EH (cell line): ENCODE results near the gene DCBLD2.
A peak's percentile ranks its signal among the peaks of the same experiment; 100 is the strongest.

Experiments
- DNase-seq: peaks from one replicate; pipeline ENCODE4 v3.0.0-alpha.2; 2015; ENCODE audit warnings: low read depth

The DCBLD2 gene

GRCh38 chr3:98829246-98829832, 72.2 kb downstream of the DCBLD2 start:
- no peak for DNase-seq

GRCh38 chr3:98827221-98827920, 74.1 kb downstream of the DCBLD2 start:
- DNase-seq: no peak

- no peak for DNase-seq
Observed at GRCh38 chr3:98826126-98826525, 75.4 kb downstream of the DCBLD2 start.

GRCh38 chr3:98824256-98824655, 77.2 kb downstream of the DCBLD2 start:
- DNase-seq: peak; percentile 25

DNA sequence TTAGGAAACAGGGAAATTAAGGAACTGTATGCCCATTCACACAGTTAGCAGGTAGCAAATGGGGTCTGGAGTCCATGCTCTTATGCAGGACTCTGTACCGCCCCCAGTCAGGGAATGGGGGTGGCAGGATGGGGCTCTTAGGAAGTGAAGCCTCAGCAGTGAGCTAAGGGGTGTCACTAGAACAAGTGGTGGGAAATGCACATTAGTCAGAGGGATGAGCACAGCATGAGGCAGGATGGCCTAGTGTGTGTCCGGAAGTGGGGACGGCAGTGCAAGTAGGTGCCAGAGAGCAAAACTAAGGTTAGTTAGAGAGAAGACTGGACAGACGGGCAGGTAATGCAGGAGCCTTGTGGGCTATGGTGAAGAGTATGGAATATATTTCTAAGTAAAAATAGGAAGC, 77.7 kb downstream of the DCBLD2 start:
- peak; percentile 45 for DNase-seq

DNA sequence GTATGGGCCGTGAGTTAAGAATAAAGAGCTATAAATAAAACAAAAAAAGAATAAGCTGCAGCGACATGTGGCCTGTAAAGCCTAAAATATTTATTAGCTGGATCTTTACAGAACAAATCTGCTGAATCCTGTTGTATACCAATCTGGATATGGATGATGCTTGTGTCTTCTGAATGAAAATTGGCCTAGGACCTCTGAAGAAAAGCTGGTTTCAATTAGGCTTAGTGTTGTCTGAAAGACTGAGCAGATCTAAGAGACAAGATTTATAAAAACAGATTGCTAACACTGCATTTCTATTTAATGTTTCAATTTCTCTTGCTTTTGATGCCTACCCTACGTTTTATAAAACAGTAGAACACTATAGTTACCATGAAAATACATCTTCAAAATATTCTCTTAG, 80.4 kb downstream of the DCBLD2 start:
- DNase-seq: no peak

DNA sequence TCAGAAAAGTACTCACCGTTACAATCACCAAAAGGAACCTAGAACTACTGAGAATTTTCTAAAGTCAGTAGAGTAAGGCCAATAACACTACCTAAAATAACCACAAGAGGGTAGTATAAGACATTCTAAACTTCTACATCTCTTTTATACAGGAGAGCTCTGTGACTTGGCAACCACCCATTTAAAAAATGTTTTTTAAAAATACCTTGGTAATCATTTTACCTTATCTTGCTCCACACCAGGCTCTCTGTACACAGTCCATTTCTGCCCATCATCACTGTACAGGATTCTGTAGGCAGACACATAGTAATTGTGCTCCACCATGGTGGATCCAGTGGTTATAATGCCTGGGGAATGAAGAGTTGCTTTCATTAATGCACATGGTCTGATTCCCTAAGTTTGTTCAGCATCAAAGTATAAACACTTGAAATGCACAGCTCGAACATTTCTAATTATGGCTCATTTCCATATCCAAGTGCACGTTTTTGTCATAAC, 83.9 kb downstream of the DCBLD2 start:
- peak; percentile 68 for DNase-seq

DNA sequence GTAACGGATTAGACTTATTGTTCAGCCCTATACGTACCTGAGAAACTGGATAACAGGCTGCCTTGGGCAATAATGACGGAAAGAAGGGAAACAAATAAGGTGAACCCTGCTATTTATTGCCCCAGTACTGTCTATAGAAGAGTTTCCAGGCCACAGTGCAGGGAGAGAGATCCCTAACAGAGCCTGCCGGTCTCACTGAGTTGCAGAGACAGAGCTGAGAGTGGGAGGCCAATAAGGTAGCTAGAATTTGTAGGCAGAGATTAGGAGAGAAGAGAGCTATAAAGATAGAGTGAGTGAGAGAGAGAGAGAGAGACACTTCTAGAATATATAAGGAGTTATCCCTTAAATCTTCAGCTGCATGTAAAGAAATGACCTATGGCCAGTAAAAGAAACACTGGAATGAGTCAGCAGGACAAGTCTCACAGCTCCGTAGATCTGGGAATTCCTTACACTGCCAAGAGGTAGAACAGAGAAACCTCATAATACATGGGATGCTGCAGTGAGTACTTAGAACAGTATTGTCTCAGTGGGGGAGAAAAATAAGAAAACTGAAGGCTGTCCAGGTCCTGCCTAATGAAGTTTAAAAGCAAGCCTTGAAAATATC, 86.6 kb downstream of the DCBLD2 start:
- DNase-seq: peak; percentile 76

- peak; percentile 45 for DNase-seq
Observed at GRCh38 chr3:98812851-98813374, 88.6 kb downstream of the DCBLD2 start.

- DNase-seq: no peak
Observed at GRCh38 chr3:98811048-98811447, 90.4 kb downstream of the DCBLD2 start.

DNA sequence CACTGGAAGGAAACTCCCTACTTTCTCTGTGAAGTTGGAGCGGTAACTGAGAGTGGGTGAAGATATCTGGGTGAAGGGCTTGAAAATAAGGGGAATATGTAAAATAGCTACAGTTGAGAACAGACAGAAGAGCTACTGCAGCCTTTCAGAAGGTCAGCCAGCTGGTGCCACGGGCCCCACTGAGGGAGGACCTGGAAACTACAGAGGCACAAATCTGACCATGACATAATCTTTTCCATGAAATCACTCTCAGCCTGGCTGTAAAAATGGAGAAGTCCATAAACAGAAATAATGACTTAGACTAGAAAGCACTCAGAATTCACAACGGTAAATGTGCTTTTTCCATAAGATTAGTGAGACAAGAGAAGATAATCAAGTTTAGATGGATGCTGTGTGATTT, 91.9 kb downstream of the DCBLD2 start:
- no peak for DNase-seq

DNA sequence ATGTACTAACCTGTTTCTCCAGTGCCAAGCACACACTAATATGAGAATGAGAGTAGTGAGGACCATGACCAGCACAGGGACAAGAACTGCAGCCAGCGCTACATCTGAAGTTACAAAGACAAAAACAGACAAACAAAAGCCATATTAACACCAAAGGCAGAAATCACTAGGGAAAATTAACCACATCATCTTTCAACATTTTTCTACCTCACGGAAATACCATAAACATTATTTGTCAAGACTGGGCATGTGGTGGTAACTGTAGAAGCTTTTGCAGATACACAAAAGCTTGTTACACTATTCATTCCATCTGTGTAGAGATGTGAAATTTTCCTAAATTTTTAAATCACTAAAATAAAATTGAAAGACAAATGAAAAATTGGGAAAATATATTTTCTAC, 93.4 kb downstream of the DCBLD2 start:
- no peak for DNase-seq

GRCh38 chr3:98807561-98807960, 93.9 kb downstream of the DCBLD2 start:
- no peak for DNase-seq

GRCh38 chr3:98807011-98807410, 94.5 kb downstream of the DCBLD2 start:
- no peak for DNase-seq

DNA sequence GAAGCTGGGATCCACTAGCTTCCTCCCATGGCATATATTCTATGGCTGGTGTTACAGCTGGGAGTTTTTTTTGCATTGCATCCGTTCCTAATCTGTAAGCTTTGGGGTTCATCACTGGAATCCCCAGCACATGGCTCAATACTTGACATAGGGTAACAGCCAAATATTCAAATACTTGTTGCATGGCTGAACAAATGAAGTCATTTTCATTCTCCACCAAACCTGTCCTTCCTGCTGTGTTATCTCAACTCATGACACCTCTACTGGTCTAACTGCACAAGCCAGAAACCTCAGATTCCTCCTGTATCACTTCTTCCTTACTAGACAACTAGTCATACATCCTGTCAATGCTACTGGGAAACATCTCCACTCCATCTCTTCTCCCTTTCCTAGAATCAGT, 95.0 kb downstream of the DCBLD2 start:
- DNase-seq: no peak

- DNase-seq: no peak
Observed at GRCh38 chr3:98805571-98805970, 95.9 kb downstream of the DCBLD2 start.

- no peak for DNase-seq
Observed at GRCh38 chr3:98801043-98801747, 100.3 kb downstream of the DCBLD2 start.

GRCh38 chr3:98800401-98800800, 101.1 kb downstream of the DCBLD2 start:
- no peak for DNase-seq

DNA sequence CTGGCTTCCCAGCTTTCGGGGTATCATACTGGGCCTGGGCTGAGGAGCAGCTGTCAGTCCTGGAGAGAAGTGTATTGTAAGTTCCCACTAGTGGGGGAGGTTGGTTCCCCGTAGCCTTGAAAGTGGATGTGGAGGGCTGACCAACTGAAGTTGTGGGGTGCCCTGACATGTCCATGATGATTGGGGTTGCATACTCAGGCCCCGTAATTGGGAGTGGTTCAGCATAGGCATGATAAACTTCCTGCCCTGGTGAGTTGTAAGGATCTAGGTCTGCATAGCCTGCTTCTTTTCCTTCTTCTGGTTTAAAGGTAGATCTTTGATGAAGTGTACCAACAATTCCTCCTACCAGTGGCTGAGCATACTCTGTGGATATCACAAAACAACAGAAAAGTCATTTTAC, 102.0 kb downstream of the DCBLD2 start:
- no peak for DNase-seq

DNA sequence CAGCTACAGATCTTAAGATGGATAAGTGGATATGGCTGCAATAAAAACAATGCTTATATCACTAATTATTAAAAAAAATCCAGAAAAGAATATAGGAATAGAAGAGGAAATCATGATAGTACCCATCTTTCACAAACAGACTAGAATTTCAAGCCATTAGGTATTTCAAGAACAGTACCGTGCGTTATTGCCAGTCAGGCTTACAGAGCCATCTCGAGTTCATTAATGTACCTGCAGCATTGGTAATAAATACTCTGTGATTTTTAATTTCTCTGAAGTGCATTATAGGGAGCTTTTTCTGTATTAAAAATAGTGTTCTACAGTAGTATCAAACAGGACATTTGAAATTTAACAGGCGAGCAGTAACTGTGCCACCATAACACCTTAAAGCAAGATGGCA, 102.7 kb downstream of the DCBLD2 start:
- DNase-seq: no peak

DNA sequence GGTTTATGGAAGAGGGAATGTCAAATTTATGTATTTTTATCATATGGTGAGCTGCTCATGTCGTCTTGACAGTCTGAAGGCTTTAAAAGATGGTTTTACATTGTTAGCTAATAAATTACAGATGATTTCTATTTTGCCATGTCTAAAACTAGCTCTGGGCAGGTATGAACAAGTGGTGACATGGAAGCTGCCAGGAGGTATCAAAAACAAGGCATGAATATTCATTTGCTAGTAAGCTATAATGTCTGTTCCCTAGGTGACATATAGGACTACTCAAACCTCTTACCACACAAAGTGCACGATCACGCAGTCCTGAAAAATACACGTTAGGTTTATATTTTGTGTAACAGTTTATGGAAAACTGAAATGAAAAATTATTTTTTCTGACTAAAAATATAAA, 103.6 kb downstream of the DCBLD2 start:
- DNase-seq: no peak

DNA sequence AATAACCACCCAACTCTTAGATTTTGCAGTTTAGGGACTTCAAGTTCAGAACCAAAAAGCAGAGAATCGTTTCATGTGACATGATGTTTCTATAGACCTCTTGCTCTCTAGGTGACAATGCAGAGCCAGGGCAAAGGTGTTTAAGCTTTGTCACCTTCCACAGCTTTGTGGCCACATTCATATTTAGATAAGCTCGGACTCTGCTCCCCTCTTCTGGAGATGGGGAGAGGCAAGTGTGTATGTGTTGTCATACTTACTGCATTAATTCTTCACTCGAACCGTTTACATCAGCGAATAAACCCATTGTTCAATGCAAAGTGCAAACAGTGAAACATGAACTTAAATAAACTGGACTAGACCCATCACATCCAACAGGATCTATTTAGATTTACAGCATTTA, 105.2 kb downstream of the DCBLD2 start:
- DNase-seq: no peak

GRCh38 chr3:98793971-98794370, 107.5 kb downstream of the DCBLD2 start:
- DNase-seq: peak; percentile 10
